22Rv1 (cell line): Measurements from ENCODE around the gene PCDHGA3.

ENCODE experiments used
- CTCF ChIP-seq: fragments of 450-650 bp; IDR thresholded peaks from 2 replicates; pipeline ENCODE4 v1.5.1; 2017; ENCODE audit warnings: mild to moderate bottlenecking
- ZFX ChIP-seq: fragments of 450-650 bp; IDR thresholded peaks from 2 replicates; pipeline ENCODE4 v1.6.1; 2017; ENCODE audit warnings: antibody characterized with exemption, borderline replicate concordance

- TF ChIP-seq CTCF (no peak), ZFX (no peak)
Observed at GRCh38 chr5:141366016-141366896, 22.6 kb downstream of the PCDHGA3 start.
